HepG2 (cell line): ENCODE results near the gene ANXA3. TPM values are rescaled to one million over a fixed set of nuclear protein-coding genes. Genes with fewer than 3 reads are reported as not detected.

Experiments
- REST ChIP-seq, 2 experiments: IDR thresholded peaks; 2 replicates each; pipeline ENCODE4 v1.6.1; 2011 to 2012; ENCODE audit warnings: low read length in 2 of 2, borderline replicate concordance in 1 of 2, low read depth in 1 of 2, mild to moderate bottlenecking in 1 of 2, moderate library complexity in 1 of 2
- SALL1 ChIP-seq: sonication (generic); formaldehyde crosslinking; IDR thresholded peaks from 2 replicates; pipeline ENCODE4 v1.8.0; 2022; ENCODE audit warnings: mild to moderate bottlenecking, missing genetic modification reagents
- SIN3A ChIP-seq: IDR thresholded peaks from 2 replicates; pipeline ENCODE4 v1.6.1; 2011; ENCODE audit warnings: low read depth, mild to moderate bottlenecking, control low read depth, low read length, borderline replicate concordance
- ZNF280B ChIP-seq: sonication (generic); formaldehyde crosslinking; IDR thresholded peaks from 2 replicates; pipeline ENCODE4 v1.5.0; 2020; ENCODE audit warnings: missing genetic modification reagents, mild to moderate bottlenecking, borderline replicate concordance
- ZNF687 ChIP-seq: sonication (generic); formaldehyde crosslinking; IDR thresholded peaks from 2 replicates; pipeline ENCODE4 v1.5.1; 2020; ENCODE audit warnings: mild to moderate bottlenecking, missing genetic modification reagents, moderate library complexity
- ZNF710 ChIP-seq: sonication (generic); formaldehyde crosslinking; IDR thresholded peaks from 2 replicates; pipeline ENCODE4 v1.5.0; 2020; ENCODE audit warnings: mild to moderate bottlenecking, missing genetic modification reagents, borderline replicate concordance
- ZNF770 ChIP-seq: sonication (generic); formaldehyde crosslinking; IDR thresholded peaks from 2 replicates; pipeline ENCODE4 v1.5.0; 2020; ENCODE audit warnings: mild to moderate bottlenecking, missing genetic modification reagents
- ZNF775 ChIP-seq: sonication (generic); formaldehyde crosslinking; IDR thresholded peaks from 2 replicates; pipeline ENCODE4 v1.4.0; 2020; ENCODE audit warnings: missing genetic modification reagents, mild to moderate bottlenecking, moderate library complexity, borderline replicate concordance
- polyA plus RNA-seq, 8 experiments: library from polyadenylated mRNA; depleted of rRNA in 3 of 8; stranded (reverse) in 7 of 8; unstranded in 1 of 8; fragments of >200 nt; fragmentation: Illumina TruSeq in 4 of 8; extraction: Trizol in 4 of 8; gene quantifications; 2 replicates each; pipeline versions ENCODE4 v1.2.1 to v1.2.3, GENCODE V29; 2011 to 2016; ENCODE audit warnings: low read depth in 4 of 8, missing spikeins in 1 of 8, mixed read lengths in 1 of 8; ENCODE audit not compliant: insufficient read depth in 1 of 8
- total RNA-seq, 5 experiments: library from RNA; depleted of rRNA; stranded (reverse); fragments of >200 nt; fragmentation: Illumina TruSeq; extraction: Trizol; gene quantifications; 2 replicates each; pipeline ENCODE4 v1.2.3, GENCODE V29; 2016; ENCODE audit warnings: low read depth in 1 of 5

The ANXA3 gene
- total and polyA plus RNA-seq, 2 of the 13 experiments (the other 11 are each of a cell fraction or from before 2014, with no cell fraction given): 6.5 to 6.9 TPM

- no peak for TF ChIP-seq ZNF687
- TF ChIP-seq ZNF710: no peak
- TF ChIP-seq SIN3A: no peak
- TF ChIP-seq REST (IDR thresholded peaks at IDR 0.05; ENCODE audit: borderline replicate concordance in 1 of 2, low read depth in 1 of 2, low read length in 2 of 2): no peak
- no peak for TF ChIP-seq SALL1 (CRISPR knock-in tag)
- no peak for TF ChIP-seq ZNF775 (CRISPR knock-in tag)
- TF ChIP-seq ZNF280B: no peak
- no peak for TF ChIP-seq ZNF770 (CRISPR knock-in tag)
Measured at GRCh38 chr4:78659264-78659663, 107.7 kb downstream of the ANXA3 start (continued).
